Suprapubic skin (tissue), 3 donors: ENCODE results near the gene CCL5.

ENCODE experiments used
- POLR2AphosphoS5 ChIP-seq, 3 donors: sonication (generic); formaldehyde crosslinking; IDR thresholded peaks; one replicate each; pipeline ENCODE4 v1.6.1; 2017; ENCODE audit warnings: antibody characterized with exemption in 3 of 3
- TF ChIP-seq, protein P1 (sequence below), 2 donors: fragments of 200-600 bp in 1 of 2; fragments of 450-650 bp in 1 of 2; sonication (generic) in 1 of 2; IDR thresholded peaks; one replicate each; pipeline ENCODE4 v1.5.1; 2016 to 2019; ENCODE audit warnings: antibody characterized with exemption in 2 of 2, mild to moderate bottlenecking in 1 of 2, moderate library complexity in 1 of 2

GRCh38 chr17:35898283-35899070 lies 18.3 kb upstream of the CCL5 start:
- TF ChIP-seq, protein P1, sequence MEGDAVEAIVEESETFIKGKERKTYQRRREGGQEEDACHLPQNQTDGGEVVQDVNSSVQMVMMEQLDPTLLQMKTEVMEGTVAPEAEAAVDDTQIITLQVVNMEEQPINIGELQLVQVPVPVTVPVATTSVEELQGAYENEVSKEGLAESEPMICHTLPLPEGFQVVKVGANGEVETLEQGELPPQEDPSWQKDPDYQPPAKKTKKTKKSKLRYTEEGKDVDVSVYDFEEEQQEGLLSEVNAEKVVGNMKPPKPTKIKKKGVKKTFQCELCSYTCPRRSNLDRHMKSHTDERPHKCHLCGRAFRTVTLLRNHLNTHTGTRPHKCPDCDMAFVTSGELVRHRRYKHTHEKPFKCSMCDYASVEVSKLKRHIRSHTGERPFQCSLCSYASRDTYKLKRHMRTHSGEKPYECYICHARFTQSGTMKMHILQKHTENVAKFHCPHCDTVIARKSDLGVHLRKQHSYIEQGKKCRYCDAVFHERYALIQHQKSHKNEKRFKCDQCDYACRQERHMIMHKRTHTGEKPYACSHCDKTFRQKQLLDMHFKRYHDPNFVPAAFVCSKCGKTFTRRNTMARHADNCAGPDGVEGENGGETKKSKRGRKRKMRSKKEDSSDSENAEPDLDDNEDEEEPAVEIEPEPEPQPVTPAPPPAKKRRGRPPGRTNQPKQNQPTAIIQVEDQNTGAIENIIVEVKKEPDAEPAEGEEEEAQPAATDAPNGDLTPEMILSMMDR (IDR thresholded peaks at IDR 0.05), result no peak
- no peak for TF ChIP-seq POLR2AphosphoS5 (IDR thresholded peaks at IDR 0.05)
